GM12891 (cell line): ENCODE measurements around the gene YBEY. TPM values are rescaled to one million over a fixed set of nuclear protein-coding genes. Genes with fewer than 3 reads are reported as not detected.
A peak's percentile ranks its signal among the peaks of the same experiment; 100 is the strongest.
"Not testable (repeated sequence)": the region's sequence is repeated elsewhere in the genome, so short reads cannot be mapped to it uniquely, and the experiment has no call there.

Experiments
- DNase-seq: peaks from one replicate; pipeline ENCODE4 v3.0.0; 2011; ENCODE audit warnings: low spot score; ENCODE audit not compliant: insufficient read length
- FAIRE-seq: peaks from 2 replicates; lab custom pipeline; 2011; peaks lifted over from hg19 to GRCh38; lab: Jason Lieb, UNC
- PAX5 ChIP-seq: IDR thresholded peaks from 2 replicates; pipeline ENCODE4 v1.6.1; 2011; ENCODE audit warnings: low read length, moderate library complexity, mild to moderate bottlenecking; ENCODE audit not compliant: insufficient read depth, severe bottlenecking
- POLR2A ChIP-seq: IDR thresholded peaks from 2 replicates; pipeline ENCODE4 v1.6.1; 2011; ENCODE audit warnings: low read depth, low read length, control low read depth
- POLR2AphosphoS5 ChIP-seq: IDR thresholded peaks from 2 replicates; pipeline ENCODE4 v1.6.1; 2011; ENCODE audit warnings: low read depth, low read length, control low read depth
- POU2F2 ChIP-seq: IDR thresholded peaks from 2 replicates; pipeline ENCODE4 v1.6.1; 2011; ENCODE audit warnings: low read depth, mild to moderate bottlenecking, control low read depth, low read length, moderate library complexity
- SPI1 ChIP-seq: IDR thresholded peaks from 2 replicates; pipeline ENCODE4 v1.6.1; 2011; ENCODE audit warnings: low read depth, low read length, control low read depth
- TAF1 ChIP-seq: IDR thresholded peaks from 2 replicates; pipeline ENCODE4 v1.6.1; 2011; ENCODE audit warnings: low read depth, low read length, control low read depth
- polyA plus RNA-seq: library from polyadenylated mRNA; unstranded; fragments of >200 nt; gene quantifications from one replicate; pipeline ENCODE4 v1.2.1, GENCODE V29; 2012; ENCODE audit warnings: low read depth, missing spikeins, inconsistent platforms; ENCODE audit not compliant: missing spikeins

The YBEY gene
- polyA plus RNA-seq = 20.5 TPM

- DNase-seq (peak; percentile 94), FAIRE-seq (peak; percentile 89)
- TF ChIP-seq POLR2AphosphoS5 (peak; percentile 83), POU2F2 (0 out of 2 replicates have a peak, but pooled peaks have one; percentile 38), PAX5 (no peak), POLR2A (peak; percentile 69), TAF1 (peak; percentile 85), SPI1 (peak; percentile 58)
Measured at GRCh38 chr21:46285761-46286647, at the start of gene YBEY. Gene YBEY (plus strand): TSS chr21:46286342. CDS start chr21:46286914, 572 bp downstream.

- FAIRE-seq (no peak), DNase-seq (no peak)
- TF ChIP-seq PAX5 (no peak), TAF1 (no peak), POU2F2 (no peak), POLR2A (no peak), POLR2AphosphoS5 (no peak), SPI1 (no peak)
Measured at GRCh38 chr21:46237474-46237873, 48.7 kb upstream of the YBEY start.

- FAIRE-seq = peak; percentile 9
- no peak for DNase-seq
- TF ChIP-seq SPI1 (no peak), POLR2A (no peak), POLR2AphosphoS5 (no peak), POU2F2 (no peak), PAX5 (no peak), TAF1 (no peak)
Measured at GRCh38 chr21:46239817-46240325, 46.3 kb upstream of the YBEY start.

GRCh38 chr21:46241577-46241976 lies 44.6 kb upstream of the YBEY start:
- DNase-seq, FAIRE-seq: not testable (repeated sequence)

- FAIRE-seq (no peak), DNase-seq (no peak)
- TF ChIP-seq SPI1 (no peak), TAF1 (no peak), POU2F2 (no peak), POLR2A (no peak), PAX5 (no peak), POLR2AphosphoS5 (no peak)
Measured at GRCh38 chr21:46243325-46243724, 42.8 kb upstream of the YBEY start.

GRCh38 chr21:46243960-46244361 lies 42.2 kb upstream of the YBEY start:
- DNase-seq (no peak), FAIRE-seq (no peak)
- TF ChIP-seq POU2F2 (no peak), SPI1 (no peak)

- FAIRE-seq (no peak), DNase-seq (no peak)
- TF ChIP-seq SPI1 = no peak
- no peak for TF ChIP-seq POLR2AphosphoS5
- TF ChIP-seq PAX5 = no peak
- no peak for TF ChIP-seq POLR2A
- TF ChIP-seq TAF1 = no peak
- no peak for TF ChIP-seq POU2F2
Measured at GRCh38 chr21:46244602-46245001, 41.5 kb upstream of the YBEY start.

GRCh38 chr21:46245213-46245915 lies 40.8 kb upstream of the YBEY start:
- TF ChIP-seq POLR2AphosphoS5 (no peak), SPI1 (no peak), POU2F2 (no peak), TAF1 (no peak), POLR2A (no peak), PAX5 (no peak)
- DNase-seq = no peak
- FAIRE-seq = no peak

GRCh38 chr21:46246345-46246744 lies 39.8 kb upstream of the YBEY start:
- no peak for DNase-seq
- TF ChIP-seq PAX5 (no peak), SPI1 (no peak), TAF1 (no peak), POLR2AphosphoS5 (no peak), POU2F2 (no peak), POLR2A (no peak)
- FAIRE-seq = peak; percentile 41
